GM10248 (cell line): ENCODE results near the gene VAPA.

ENCODE experiments used
- CTCF ChIA-PET: fragments of 300-600 bp; sonication (Branson Sonifier 250); formaldehyde crosslinking; extraction: SDS; loops from one replicate; lab custom pipeline; 2021; ENCODE audit warnings: antibody characterized with exemption; lab: Yijun Ruan, JAX
- POLR2A ChIA-PET: fragments of 350-650 bp; sonication (Branson Sonifier 250); formaldehyde crosslinking; extraction: SDS; loops from one replicate; lab custom pipeline; 2020; ENCODE audit warnings: antibody characterized with exemption; lab: Yijun Ruan, JAX
- DNase-seq: peaks from one replicate; pipeline ENCODE4 v3.0.0; 2012; ENCODE audit errors: extremely low spot score
- TF ChIP-seq, protein P1 (sequence below): IDR thresholded peaks from 2 replicates; pipeline ENCODE4 v1.5.1; 2012; ENCODE audit warnings: mild to moderate bottlenecking, low read depth; ENCODE audit errors: extremely low read depth, missing control alignments, control extremely low read depth

Gene VAPA

DNA sequence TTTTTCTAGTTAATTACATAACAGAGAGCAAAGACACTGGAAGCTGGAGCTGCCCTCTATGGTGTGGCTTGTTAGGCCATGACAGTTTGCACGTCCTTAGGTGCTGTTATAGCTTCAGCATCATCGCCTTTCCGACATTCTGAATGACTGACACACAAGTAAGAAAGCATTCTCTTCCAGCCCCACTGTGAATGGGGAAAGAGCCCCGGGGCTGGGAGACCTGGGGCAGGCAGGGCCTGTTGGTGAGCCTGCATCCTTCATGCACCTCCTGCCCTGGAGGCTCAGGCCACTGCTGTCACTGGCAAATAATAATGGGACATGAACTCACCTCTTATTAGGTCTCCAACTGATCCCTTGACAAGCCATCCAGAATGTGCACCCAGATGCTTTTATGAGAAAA lies 71.8 kb downstream of the VAPA start:
- no peak for DNase-seq
- CTCF ChIA-PET: interaction anchor here (1.5 to 2.4 kb wide), 2 partner anchors 10 to 13 kb away, joined by 3 to 8 read pairs; no protein-coding TSS in a partner anchor
- POLR2A ChIA-PET: no interaction called here
- TF ChIP-seq, protein P1, sequence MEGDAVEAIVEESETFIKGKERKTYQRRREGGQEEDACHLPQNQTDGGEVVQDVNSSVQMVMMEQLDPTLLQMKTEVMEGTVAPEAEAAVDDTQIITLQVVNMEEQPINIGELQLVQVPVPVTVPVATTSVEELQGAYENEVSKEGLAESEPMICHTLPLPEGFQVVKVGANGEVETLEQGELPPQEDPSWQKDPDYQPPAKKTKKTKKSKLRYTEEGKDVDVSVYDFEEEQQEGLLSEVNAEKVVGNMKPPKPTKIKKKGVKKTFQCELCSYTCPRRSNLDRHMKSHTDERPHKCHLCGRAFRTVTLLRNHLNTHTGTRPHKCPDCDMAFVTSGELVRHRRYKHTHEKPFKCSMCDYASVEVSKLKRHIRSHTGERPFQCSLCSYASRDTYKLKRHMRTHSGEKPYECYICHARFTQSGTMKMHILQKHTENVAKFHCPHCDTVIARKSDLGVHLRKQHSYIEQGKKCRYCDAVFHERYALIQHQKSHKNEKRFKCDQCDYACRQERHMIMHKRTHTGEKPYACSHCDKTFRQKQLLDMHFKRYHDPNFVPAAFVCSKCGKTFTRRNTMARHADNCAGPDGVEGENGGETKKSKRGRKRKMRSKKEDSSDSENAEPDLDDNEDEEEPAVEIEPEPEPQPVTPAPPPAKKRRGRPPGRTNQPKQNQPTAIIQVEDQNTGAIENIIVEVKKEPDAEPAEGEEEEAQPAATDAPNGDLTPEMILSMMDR: no peak

DNA sequence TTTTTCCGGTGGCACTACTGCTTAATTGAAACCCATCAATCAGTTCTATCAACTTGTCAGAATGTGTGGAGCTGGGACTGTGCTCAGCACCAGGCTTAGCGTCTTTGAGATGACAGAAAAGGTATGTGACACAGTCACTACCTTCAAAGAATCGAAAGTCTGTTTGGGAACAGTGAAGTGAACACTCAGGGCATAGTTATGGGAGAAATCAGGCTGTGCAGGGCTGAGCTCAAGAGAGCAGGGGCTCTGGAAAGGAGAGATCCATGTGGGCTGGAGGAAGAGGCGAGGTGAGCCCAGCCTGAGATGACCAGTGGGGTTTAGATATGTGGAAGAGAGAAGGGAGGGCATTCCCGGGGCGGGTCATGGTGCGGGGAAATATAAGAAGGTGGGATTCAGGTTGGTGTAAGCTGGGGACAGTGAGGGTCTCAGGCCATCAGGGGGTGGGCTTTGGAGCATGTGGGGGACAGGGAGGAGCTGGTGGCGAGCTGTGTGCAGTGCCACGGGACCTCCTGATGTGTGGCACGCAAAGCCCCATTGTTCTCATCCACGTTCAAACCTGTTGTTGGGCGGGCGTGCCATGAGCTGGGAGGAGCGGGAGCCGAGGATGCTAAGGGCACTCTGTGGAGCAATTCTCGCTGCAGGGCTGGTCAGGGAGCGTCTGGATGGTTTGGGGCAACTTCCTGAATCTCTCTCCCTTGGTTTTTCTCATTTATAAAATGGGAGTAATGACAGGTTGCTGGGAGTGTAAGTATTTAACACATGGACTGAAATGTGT lies 72.5 kb downstream of the VAPA start:
- TF ChIP-seq, protein P1: no peak
- POLR2A ChIA-PET: no interaction called here
- DNase-seq: no peak
- CTCF ChIA-PET: interaction anchor here (1.4 to 2.4 kb wide), 3 partner anchors 9 to 26 kb away, joined by 3 to 8 read pairs (median 3); no protein-coding TSS in a partner anchor

DNA sequence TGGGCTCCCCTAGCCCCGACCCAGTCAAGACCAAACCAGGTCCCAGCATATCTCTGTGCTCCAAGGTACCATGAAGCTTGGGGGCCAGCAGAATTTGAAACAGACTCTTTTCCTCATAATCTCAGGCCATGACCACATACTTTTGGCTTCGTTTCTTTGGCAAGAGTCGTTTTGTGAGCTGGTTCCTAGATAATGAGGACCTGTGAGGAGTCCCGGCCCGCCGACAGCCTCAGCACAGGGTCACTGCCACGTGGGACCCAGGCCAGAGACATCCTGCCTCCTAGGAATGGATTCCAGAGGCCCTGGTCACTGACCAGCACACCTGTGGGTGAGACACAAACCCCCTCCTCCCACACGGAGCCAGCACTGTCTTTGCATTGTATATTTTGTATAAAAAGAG lies 73.5 kb downstream of the VAPA start:
- ChIA-PET POLR2A (no interaction called here), CTCF (interaction anchor here (1.4 kb wide), 1 partner anchor 25 kb away, joined by 3 read pairs; no protein-coding TSS in a partner anchor)
- DNase-seq: no peak
- TF ChIP-seq, protein P1: no peak

DNA sequence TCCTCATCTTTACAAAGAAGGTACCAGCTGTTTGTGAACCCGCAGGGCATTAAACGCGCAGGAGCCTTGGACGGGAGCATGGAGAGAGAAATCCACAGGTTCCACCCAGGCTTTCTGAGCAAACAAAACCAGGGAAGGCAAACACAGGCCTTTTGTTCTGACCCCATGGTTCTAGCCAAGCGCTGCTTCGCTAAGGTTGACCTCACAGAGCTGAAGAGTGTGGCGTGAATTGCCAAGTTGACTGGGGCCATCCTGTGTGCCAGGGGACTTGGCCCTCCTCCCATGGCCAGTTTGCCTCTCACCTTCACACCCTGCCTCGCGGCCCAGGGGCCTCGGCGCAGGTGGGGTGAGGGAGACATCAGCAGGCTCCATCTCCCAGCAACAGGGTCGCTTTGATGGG lies 74.1 kb downstream of the VAPA start:
- POLR2A ChIA-PET: no interaction called here
- CTCF ChIA-PET: no interaction called here
- DNase-seq: no peak
- TF ChIP-seq, protein P1: no peak

DNA sequence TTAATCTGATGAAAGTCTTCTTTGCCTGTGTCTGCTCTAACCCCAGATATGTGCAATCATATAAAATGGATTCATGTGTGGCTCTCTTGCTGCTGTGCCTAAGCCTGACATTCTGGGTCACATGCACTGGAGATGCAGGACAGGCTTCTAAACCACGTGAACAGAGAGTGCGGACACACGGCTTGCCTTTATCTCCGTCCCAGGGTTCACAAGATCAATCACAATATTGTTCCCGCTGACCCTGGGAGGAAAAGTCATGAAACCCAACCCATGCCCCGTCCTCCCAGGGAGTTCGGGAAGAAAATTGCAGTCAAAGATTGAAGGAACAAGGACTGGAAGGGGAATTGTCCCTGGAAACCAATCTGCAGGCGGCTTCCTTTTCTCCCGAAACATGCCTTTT lies 74.8 kb downstream of the VAPA start:
- CTCF ChIA-PET: interaction anchor here (1.2 kb wide), 1 partner anchor 529 kb away, joined by 4 read pairs; no protein-coding TSS in a partner anchor
- DNase-seq: no peak
- TF ChIP-seq, protein P1: no peak
- POLR2A ChIA-PET: no interaction called here

DNA sequence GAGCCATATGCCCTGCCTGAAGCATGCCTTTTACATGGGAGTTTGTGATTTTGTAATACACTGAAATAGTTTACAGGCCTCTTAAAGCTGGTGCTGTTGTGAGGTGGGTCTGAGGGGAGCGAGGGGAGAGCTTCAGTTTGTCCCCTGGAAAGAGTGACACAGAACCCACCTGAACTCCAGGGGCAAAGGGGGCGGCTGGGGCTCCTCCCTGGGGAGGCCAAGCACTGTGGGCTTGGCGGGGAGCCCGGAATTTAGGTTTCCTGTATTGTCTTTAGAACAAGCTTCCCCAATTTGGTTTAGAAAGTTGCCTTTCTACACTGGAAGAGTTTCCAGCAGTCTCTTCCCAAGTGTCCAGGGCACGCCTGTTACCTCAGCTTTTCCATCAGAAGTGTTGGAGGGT lies 75.7 kb downstream of the VAPA start:
- TF ChIP-seq, protein P1: no peak
- no peak for DNase-seq
- CTCF ChIA-PET: interaction anchor here (1.2 kb wide), 1 partner anchor 528 kb away, joined by 4 read pairs; no protein-coding TSS in a partner anchor
- POLR2A ChIA-PET: no interaction called here
